Measurements from ENCODE around the gene RBMS1.

The RBMS1 gene

DNA sequence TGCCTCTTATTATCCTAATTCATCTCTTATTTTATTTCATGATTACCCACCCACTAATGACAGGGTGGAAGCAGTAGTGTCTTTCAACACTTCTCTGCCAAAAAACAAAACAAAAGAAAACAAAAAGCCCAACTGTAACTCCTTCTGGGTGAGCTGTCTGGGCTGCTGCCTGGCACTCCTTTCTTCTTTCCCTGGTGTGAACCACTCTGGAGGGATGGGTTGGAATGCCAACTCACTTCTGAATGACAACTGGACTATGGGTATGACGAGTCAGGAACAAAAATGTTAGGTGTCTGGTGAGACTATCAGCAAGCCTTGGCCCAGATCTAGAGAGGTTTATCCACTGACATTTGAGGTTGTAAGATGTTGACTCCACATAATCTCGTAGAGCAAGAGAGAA, 205.3 kb downstream of the RBMS1 start:
- no peak for DNase-seq (ENCODE audit: low read depth in 2 of 3, low spot score in 2 of 3)

- no peak for DNase-seq (ENCODE audit: low read depth in 2 of 3, low spot score in 2 of 3)
These were observed 206.1 kb downstream of the RBMS1 start for GRCh38 chr2:160287476-160287875.

- DNase-seq (ENCODE audit: low read depth in 2 of 3, low spot score in 2 of 3): no peak
These were observed 207.1 kb downstream of the RBMS1 start for GRCh38 chr2:160286551-160286950.

DNA sequence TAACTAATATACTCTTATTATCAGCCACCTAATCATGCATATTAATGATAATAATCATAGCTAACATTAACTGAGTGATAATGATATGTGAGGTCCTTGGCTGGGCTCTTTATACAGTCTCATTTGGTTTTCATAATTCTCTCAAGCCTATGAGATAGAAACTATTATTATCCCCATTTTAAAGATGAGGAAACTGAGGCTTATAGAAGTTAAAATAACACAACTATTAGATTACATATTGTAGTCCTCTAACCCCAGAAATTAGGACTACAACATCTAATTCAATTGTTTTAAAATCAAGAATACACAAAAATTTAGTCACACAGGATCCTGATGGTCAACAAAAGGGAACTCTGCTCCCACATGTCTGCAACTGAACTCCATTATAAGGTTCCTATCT, 209.9 kb downstream of the RBMS1 start:
- DNase-seq (ENCODE audit: low read depth in 2 of 3, low spot score in 2 of 3): no peak

- no peak for DNase-seq (ENCODE audit: low read depth in 2 of 3, low spot score in 2 of 3)
These were observed 211.5 kb downstream of the RBMS1 start for GRCh38 chr2:160282063-160282580.

DNA sequence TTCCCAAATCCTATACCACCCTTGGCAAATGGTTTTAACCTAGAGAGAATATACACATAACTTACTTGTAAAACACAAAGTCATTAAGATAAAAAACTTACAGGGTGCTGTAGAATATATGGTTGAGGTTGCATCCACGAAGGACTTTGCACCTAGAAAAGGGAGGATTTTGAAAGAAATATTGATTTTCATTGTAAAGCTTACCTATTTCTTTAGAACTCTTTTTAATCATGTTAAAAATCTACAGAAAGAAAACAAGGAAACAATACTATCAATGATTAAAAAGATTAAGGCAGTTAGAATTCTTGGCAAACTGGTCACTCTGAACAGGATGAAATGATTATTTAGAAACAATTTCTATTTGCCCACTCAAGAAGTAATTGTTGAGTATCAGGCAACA, 212.4 kb downstream of the RBMS1 start:
- DNase-seq (ENCODE audit: low read depth in 2 of 3, low spot score in 2 of 3): no peak

GRCh38 chr2:160279813-160280465, 213.7 kb downstream of the RBMS1 start:
- no peak for DNase-seq (ENCODE audit: low read depth in 2 of 3, low spot score in 2 of 3)

DNA sequence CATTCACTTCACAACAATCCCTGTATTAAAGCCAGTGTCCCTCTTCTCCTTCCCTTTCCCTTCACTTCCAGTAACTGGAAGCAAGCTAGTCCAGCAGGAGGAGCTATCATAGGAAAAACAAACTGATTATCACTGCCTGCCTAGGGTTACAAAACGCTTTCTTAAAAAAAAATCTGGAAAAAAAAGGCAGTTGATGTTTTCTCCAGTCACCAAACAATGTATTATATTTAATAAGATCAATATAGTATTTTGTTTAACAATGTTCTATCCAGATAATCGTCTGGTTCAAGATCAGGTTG, 214.8 kb downstream of the RBMS1 start:
- no peak for DNase-seq (ENCODE audit: low read depth in 2 of 3, low spot score in 2 of 3)

DNA sequence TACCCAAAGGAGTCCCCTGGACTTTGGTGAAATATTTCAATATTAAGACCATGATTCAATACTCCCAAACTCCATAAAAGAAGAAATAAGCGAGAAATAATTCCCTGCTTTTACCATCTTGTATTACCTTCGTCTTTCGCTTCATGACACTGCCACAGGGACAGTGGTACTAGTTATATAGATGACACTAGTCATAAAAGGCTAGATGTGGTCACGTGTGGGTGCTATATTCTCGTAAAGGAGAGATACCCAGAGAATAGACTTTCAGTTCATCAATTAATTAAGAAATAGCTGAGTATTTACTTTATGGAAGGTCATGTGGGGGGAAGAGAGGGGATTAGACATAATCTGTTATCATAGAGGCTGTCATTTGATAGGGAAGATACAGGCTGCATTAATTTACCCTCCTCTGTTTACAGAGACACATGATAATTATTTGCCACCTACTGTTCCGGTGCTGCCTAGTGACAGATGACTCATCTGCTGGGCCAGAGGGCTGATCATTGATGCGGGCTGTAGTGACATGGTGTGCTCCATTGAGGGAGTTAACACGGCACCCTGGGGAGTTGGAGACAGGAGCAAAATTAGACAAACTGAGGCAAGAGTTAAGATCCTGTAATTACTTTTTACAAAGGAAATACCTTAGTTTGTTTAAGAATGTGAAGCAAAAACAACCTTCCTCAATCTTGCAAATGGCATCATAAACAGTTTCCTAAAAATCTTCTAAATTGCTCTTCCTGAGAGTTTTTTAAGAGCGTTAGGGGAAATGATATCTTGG, 215.3 kb downstream of the RBMS1 start:
- DNase-seq (ENCODE audit: low read depth in 2 of 3, low spot score in 2 of 3): no peak

DNA sequence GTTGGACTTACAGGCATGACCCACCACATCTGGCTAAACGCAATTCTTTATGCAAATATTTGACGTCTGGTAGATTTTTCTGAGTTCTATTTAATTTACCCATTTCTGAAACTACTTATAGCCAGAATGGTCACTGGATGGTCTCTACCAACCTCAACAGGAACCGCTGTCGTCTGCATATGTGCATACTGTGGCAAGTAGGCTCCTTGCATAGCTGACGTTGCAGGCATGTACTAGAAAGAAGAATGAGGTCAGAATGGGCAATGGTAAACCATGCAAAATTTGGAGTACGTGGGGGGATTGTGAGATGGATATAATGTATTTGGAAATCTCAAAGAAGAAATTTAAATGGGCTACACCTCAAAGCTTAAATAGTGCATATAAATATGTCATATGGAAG, 216.5 kb downstream of the RBMS1 start:
- DNase-seq (ENCODE audit: low read depth in 2 of 3, low spot score in 2 of 3): no peak

DNA sequence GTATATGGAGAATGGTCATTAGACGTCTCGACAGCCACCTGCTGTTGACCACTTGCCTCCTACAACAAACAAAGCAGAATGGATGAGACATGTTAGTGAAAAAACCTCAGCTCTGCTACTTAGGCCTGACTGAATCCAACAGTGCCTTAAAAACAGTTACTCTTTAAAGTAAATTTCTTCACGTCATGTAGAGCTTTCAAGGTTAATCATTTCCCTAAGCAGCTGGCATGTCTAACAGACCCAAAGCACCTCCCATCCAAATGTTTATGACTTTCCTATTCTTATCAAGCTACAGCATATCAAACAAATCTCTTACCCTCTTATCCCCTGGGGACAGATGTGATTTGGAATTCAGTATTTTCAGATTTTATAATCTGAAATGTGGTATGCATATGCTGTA, 218.0 kb downstream of the RBMS1 start:
- DNase-seq (ENCODE audit: low read depth in 2 of 3, low spot score in 2 of 3): no peak

DNA sequence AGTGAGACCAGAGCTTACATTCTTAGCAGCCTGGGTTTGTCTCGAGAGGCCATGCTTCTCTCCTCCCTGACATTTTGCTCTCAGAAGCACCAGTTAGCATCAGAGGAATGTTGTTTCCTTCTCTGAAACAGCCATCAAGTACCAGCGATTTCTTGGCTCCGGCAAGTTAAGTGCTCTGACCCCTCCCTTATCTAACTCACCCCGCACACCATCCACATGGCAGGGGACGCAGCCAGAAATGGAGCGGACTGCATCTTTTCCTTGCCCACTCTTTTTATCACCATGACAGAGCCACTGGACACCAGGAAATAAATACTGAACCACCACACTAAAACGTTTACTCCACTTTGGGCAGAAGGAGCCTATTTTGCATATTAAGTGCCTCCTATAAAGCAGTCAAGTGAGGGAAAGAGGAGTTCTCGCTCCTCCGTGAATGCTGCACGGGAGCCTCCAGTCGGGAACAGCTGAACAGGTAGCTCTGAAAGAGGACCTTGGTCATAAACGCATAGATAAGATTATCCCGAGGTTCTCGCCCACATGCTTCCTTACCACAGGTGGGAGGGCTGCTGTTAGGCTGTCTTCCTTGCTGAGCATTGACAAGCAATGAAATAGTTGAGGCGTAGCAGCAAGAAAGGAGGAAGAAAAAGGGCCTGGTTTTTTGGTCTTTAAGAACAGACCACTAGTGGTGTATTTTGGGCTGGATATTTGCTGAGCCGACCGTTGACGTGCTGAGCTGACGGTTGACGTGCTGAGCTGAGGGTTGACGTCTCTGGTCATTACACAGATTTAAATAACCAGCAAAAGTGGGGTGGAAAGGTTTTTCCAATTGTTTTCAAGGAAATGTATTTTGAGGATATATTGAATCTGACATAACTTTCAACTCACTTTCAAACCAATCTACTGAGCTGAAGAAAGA, 222.2 kb downstream of the RBMS1 start:
- no peak for DNase-seq (ENCODE audit: low read depth in 2 of 3, low spot score in 2 of 3)

GRCh38 chr2:160270571-160271113, 223.0 kb downstream of the RBMS1 start:
- DNase-seq (ENCODE audit: low read depth in 2 of 3, low spot score in 2 of 3): no peak

DNA sequence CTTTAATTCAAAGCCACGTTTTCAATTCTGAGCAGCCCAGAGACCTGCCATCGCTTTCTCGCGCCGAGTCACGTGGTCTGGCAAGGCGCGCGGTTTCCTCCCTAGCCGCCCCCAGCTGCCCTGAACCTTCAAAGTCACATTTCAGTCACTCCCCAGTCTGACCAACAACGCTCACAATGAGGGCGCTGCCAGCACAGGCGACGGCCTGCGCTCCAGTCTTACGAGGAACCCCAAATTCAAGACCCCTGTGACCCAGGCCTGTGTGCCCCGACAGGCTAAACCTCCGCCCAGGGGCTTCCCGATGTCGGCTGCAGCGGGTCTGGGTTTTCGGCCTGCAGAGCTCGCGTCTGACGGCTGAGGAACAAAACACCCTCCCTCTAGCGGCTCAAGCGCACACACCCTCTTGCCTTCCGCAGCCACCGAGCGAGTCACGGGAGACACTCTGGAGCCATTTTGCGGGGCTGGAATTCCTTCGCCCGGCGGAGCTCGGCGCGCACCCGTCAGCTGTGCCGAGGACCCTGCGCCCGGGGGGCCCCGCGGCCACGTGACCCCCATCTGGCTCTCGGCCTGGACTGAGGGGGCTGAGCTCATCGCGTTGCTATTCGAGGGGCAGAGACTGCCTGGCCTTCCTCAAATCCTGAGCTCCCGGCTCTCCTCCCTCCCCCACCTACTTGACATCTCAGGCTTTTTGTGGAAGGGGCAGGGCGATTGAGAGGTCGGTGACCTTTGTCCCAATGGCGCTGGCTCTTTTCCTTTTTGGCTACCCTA, 223.6 kb downstream of the RBMS1 start:
- peak; percentile 33 to 45 (median 38) for DNase-seq (ENCODE audit: low read depth in 2 of 3, low spot score in 2 of 3)

DNA sequence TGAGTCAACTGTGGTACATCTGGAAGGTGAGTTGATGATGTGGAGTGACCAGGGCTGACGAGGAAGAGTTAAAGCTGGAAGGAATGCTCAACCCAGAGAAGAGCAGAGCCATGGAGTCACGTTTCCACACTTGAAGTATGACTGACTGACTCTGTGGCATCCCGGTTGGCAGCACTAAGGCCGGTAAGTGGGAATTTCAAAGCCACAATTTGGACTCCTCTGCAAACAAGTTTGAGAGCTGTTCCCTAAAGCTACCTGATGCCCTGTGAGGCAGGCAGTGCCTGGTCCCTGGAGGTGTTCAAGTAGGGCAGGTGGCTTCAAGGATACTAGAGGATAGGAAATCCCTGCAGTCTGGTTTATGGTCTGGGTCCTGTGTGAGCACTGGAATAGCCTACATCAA, 224.2 kb downstream of the RBMS1 start:
- DNase-seq (ENCODE audit: low read depth in 2 of 3, low spot score in 2 of 3): no peak

- no peak for DNase-seq (ENCODE audit: low read depth in 2 of 3, low spot score in 2 of 3)
These were observed 225.3 kb downstream of the RBMS1 start for GRCh38 chr2:160268151-160268781.

GRCh38 chr2:160267692-160268091, 225.9 kb downstream of the RBMS1 start:
- DNase-seq (ENCODE audit: low read depth in 2 of 3, low spot score in 2 of 3): no peak

- no peak for DNase-seq (ENCODE audit: low read depth in 2 of 3, low spot score in 2 of 3)
These were observed 226.6 kb downstream of the RBMS1 start for GRCh38 chr2:160267022-160267421.

DNA sequence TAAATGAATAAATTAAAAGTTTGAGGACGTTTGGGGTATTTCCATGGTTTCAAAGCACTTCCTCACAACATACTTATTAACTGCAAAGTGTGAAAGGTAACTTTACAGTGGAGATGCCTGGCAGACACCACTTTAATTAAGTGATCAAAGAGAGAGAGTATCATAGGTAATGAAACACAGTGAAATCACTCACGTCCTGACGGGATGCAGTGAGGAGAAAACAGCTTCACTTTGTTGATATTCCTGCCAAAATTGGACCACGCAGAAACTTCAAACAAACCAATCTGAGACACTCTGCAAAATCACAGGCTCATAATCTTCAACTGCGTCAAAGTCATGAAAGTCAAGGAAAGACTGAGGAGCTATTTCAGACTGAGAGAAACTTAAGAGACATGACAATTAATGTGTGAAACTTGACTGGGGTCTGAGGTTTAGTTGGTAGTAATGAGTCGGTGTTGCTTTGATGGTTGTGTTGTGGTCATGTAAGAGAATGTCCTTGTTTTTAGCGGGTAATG, 227.5 kb downstream of the RBMS1 start:
- no peak for DNase-seq (ENCODE audit: low read depth in 2 of 3, low spot score in 2 of 3)

- no peak for DNase-seq (ENCODE audit: low read depth in 2 of 3, low spot score in 2 of 3)
These were observed 229.3 kb downstream of the RBMS1 start for GRCh38 chr2:160264308-160264707.
